Measurements from ENCODE around the gene CLCN4. TPM values are rescaled to one million over a fixed set of nuclear protein-coding genes. Genes with fewer than 3 reads are reported as not detected.
A peak's percentile ranks its signal among the peaks of the same experiment; 100 is the strongest.

CLCN4 gene
- total RNA-seq (7.7 and 10.0 TPM in 2 replicates), polyA plus RNA-seq (9.1 and 11.9 TPM in 2 replicates), polyA minus RNA-seq (21.1 and 30.3 TPM in 2 replicates)
- 27.3 TPM for total RNA-seq (2013)

GRCh38 chrX:10156199-10157031, at the start of gene CLCN4:
CLCN4 (plus strand) TSS chrX:10156975; CDS start chrX:10185033, 28,058 bp downstream.
- ChIA-PET CTCF (interaction anchor here (0.6 to 3.0 kb wide), 4 partner anchors 9 to 43 kb away, joined by 3 to 31 read pairs (median 4); no protein-coding TSS in a partner anchor), POLR2A (no interaction called here)
- H3K4me3 Mint-ChIP-seq: peak within 1 kb of the TSS; percentile 86
- H3K27ac ChIP-seq (ENCODE audit: low read length in 2 of 2): peak within 1 kb of the TSS; percentile 83 to 91
- TF ChIP-seq CTCF (IDR thresholded peaks at IDR 0.05): no peak
- TF ChIP-seq EZH2 (IDR thresholded peaks at IDR 0.05; ENCODE audit: borderline replicate concordance, insufficient read depth, low read depth, low read length, poor library complexity, severe bottlenecking): no peak
- H3K4me2 ChIP-seq (replicated peaks; ENCODE audit: low read depth, low read length, poor library complexity, severe bottlenecking): peak within 1 kb of the TSS; percentile 72
- H3K79me2 ChIP-seq (ENCODE audit: control insufficient read depth, insufficient read depth, low read length): peaks cover 29% of the 10 kb centered on the region
- ATAC-seq (ENCODE audit: low read depth) (peak; percentile 60), DNase-seq (peak; percentile 65)
- peaks cover 25% of the 10 kb centered on the region for H4K20me1 ChIP-seq (ENCODE audit: control insufficient read depth, insufficient read depth, low read length, poor library complexity, severe bottlenecking)
- H3K27me3 Mint-ChIP-seq: no peaks in the 10 kb centered on the region
- H3K4me1 Mint-ChIP-seq: peaks cover 35% of the 10 kb centered on the region
- peaks cover 29 to 32% of the 10 kb centered on the region in 2 donors for H3K4me1 ChIP-seq (ENCODE audit: control insufficient read depth in 2 of 2, insufficient read depth in 2 of 2, low read length in 2 of 2)
- H3K9me3 ChIP-seq (ENCODE audit: control extremely low read depth in 1 of 3, control insufficient read depth in 2 of 3, insufficient read depth in 1 of 3, low read length in 2 of 3): no peaks in the 10 kb centered on the region
- H2AFZ ChIP-seq (ENCODE audit: insufficient read depth, low read depth, low read length, poor library complexity, severe bottlenecking): peak within 1 kb of the TSS; percentile 62
- no peaks in the 10 kb centered on the region for H3K9me3 Mint-ChIP-seq (ENCODE audit: insufficient read depth)
- peak within 1 kb of the TSS; percentile 40 to 80 (median 59) for H3K4me3 ChIP-seq (ENCODE audit: control extremely low read depth in 1 of 5, extremely low read depth in 1 of 5, insufficient read depth in 1 of 5, low read depth in 2 of 5, low read length in 4 of 5)
- peak within 1 kb of the TSS; percentile 72 for H3K9ac ChIP-seq (ENCODE audit: low read length)
- intact Hi-C loops (cut with micrococcal nuclease): loop anchor here (2.0 kb wide), 1 partner anchor 38 kb away; no protein-coding TSS in a partner anchor
- WGBS (ENCODE audit: insufficient coverage): 4% methylated on average over 14 of the region's 27 CpGs
- H3K36me3 ChIP-seq (replicated peaks in 1 of 2; ENCODE audit: control extremely low read depth in 1 of 2, control insufficient read depth in 1 of 2, extremely low read depth in 1 of 2, insufficient read depth in 2 of 2, low read length in 1 of 2): peaks cover 0 to 16% of the 10 kb centered on the region in 2 experiments
- H3K27ac Mint-ChIP-seq: peak within 1 kb of the TSS; percentile 89
- H3K27me3 ChIP-seq (replicated peaks in 1 of 4; ENCODE audit: control extremely low read depth in 1 of 4, control insufficient read depth in 3 of 4, insufficient read depth in 4 of 4, low read length in 3 of 4): no peaks in the 10 kb centered on the region
